Common myeloid progenitor, CD34-positive (primary cell): ENCODE measurements around the gene TENM4.

Source experiments
- CTCF ChIA-PET: fragments of 350-600 bp; sonication (Branson Sonifier 250); formaldehyde crosslinking; loops from one replicate; lab custom pipeline; 2021; ENCODE audit warnings: antibody characterized with exemption; lab: Charles Lee
- POLR2A ChIA-PET: fragments of 350-600 bp; sonication (Branson Sonifier 250); formaldehyde crosslinking; loops from one replicate; lab custom pipeline; 2021; ENCODE audit warnings: antibody characterized with exemption; lab: Charles Lee
- DNase-seq, 3 donors: peaks; one replicate each; pipeline versions ENCODE4 v3.0.0 to v3.0.0-alpha.2; 2013
- H3K27ac ChIP-seq, 2 experiments: 1 replicate in 1 of 2; 2 replicates in 1 of 2; pipeline ENCODE4 v1.7.0; 2013; ENCODE audit warnings: inconsistent platforms in 2 of 2, low read length in 2 of 2, mild to moderate bottlenecking in 2 of 2, low read depth in 1 of 2, moderate library complexity in 1 of 2; ENCODE audit not compliant: severe bottlenecking in 2 of 2, insufficient read depth in 1 of 2, poor library complexity in 1 of 2
- H3K27me3 ChIP-seq, 5 experiments: replicated peaks in 2 of 5; 1 replicate in 3 of 5; 2 replicates in 2 of 5; pipeline versions ENCODE4 v1.6.1 to v1.7.0; 2013; ENCODE audit warnings: low read length in 4 of 5, mild to moderate bottlenecking in 2 of 5, moderate library complexity in 2 of 5, inconsistent platforms in 1 of 5; ENCODE audit not compliant: insufficient read depth in 5 of 5, control insufficient read depth in 4 of 5
- H3K36me3 ChIP-seq, 4 experiments: 1 replicate in 2 of 4; 2 replicates in 2 of 4; pipeline versions ENCODE4 v1.6.1 to v1.7.0; 2013; ENCODE audit warnings: low read length in 3 of 4, control low read depth in 1 of 4, mild to moderate bottlenecking in 1 of 4; ENCODE audit not compliant: control insufficient read depth in 4 of 4, insufficient read depth in 4 of 4
- H3K4me1 ChIP-seq, 4 experiments: 1 replicate in 3 of 4; 2 replicates in 1 of 4; pipeline versions ENCODE4 v1.6.1 to v1.7.1; 2013; ENCODE audit warnings: low read length in 3 of 4, mild to moderate bottlenecking in 3 of 4, control low read depth in 1 of 4, inconsistent platforms in 1 of 4, moderate library complexity in 1 of 4; ENCODE audit not compliant: control insufficient read depth in 4 of 4, insufficient read depth in 4 of 4; ENCODE audit errors: control extremely low read depth in 1 of 4
- H3K4me3 ChIP-seq, 7 experiments: 1 replicate in 4 of 7; 2 replicates in 3 of 7; pipeline versions ENCODE4 v1.5.1 to v1.7.0; 2013; ENCODE audit warnings: mild to moderate bottlenecking in 7 of 7, low read length in 6 of 7, moderate library complexity in 6 of 7, inconsistent platforms in 2 of 7, low read depth in 2 of 7, control low read depth in 1 of 7; ENCODE audit not compliant: insufficient read depth in 4 of 7, control insufficient read depth in 1 of 7; ENCODE audit errors: extremely low read depth in 1 of 7
- H3K9me3 ChIP-seq, 5 experiments: 1 replicate in 4 of 5; 2 replicates in 1 of 5; pipeline versions ENCODE4 v1.6.1 to v1.7.1; 2013; ENCODE audit warnings: low read length in 4 of 5, mild to moderate bottlenecking in 2 of 5, inconsistent platforms in 1 of 5, low read depth in 1 of 5, moderate library complexity in 1 of 5; ENCODE audit not compliant: control insufficient read depth in 4 of 5, insufficient read depth in 2 of 5; ENCODE audit errors: control extremely low read depth in 1 of 5
- WGBS: methylation state at CpG from one replicate; pipeline ENCODE4 v1.1.5; 2013; ENCODE audit not compliant: insufficient coverage; 5-methylcytosine and 5-hydroxymethylcytosine counted together

The TENM4 gene

DNA sequence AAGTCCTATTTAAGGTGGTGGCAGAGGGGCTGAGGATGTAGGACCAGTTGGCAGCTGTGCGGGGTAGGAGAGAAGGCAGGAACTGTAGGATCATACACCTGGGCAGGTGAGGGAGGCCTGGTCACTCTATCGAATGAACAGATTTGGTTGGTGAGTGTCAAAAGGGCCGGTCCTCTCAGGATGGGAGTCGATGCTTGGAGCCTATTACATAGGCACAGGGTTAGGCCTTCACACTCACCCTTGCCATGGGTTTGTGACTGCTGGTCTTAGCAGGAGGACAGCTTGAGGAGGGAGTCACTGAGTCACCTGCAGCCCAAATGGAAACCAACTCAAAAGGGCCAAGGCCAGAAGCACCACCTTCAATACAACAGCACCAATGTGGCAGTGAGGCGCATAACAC is 786.0 kb downstream of the TENM4 start:
- Histone ChIP-seq H3K27ac (no peak overlapping the region), H3K4me1 (no peaks in the 10 kb centered on the region), H3K36me3 (no peaks in the 10 kb centered on the region), H3K27me3 (peaks cover 0 to 5% (median 1%) of the 10 kb centered on the region in 5 experiments), H3K9me3 (no peaks in the 10 kb centered on the region), H3K4me3 (no peak overlapping the region)
- CTCF ChIA-PET, result no interaction called here
- 94% methylated on average over 2 of the region's 5 CpGs for WGBS
- POLR2A ChIA-PET, result no interaction called here
- no peak for DNase-seq

DNA sequence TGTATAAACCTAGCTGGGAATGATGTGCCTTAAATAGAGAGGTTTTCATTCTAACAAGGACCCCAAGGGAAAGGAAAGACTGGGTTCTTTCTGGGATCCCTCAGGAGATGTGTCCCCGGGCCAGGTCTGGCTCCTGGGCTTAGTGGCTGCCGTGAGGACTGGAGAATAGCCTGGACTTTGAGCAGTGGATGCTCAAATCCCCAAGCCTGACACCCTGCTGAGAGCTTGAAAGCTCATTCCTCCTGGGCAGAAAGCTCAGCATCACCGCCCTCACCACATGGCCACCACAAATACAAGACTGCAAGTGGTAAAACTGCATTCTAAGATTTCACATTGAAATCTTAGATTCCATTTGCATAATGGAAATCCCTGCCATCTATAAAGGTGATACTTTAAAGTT is 786.8 kb downstream of the TENM4 start:
- 59% methylated on average over 3 of the region's 3 CpGs for WGBS
- POLR2A ChIA-PET, result no interaction called here

DNA sequence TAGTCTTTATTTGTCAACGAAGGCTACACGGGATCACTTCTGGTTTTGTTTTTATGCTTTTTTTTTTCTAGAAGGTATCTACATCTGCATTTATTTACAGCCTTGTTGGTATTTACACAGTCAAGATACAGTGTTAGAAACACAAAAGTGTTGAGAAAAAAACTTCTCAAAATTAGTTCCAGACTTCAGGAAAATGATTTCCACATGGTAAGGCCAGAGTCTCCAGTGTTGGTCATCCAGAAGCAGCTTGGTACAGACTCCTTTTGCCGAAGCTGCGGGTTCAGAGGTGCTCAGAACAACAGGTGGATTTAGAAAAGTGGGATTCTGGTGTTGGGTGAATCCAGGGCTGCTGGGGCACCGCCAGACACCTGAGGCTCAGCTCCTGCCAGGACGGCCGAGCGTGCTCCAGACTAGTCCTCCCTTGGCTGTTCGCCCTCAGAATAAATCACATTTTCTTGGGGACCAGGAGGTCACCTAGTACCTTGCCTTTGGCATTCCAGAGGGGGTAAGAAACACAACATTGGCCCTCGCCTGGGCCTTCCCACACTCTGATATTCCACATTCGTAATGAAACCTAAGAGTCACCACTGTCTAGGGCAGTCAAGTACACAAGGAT is 787.4 kb downstream of the TENM4 start:
- H3K9me3 ChIP-seq, result no peaks in the 10 kb centered on the region
- WGBS, result 89% methylated on average over 9 of the region's 11 CpGs
- POLR2A ChIA-PET, result no interaction called here

More for the DNA sequence above, 786.8 kb downstream of the TENM4 start:
- CTCF ChIA-PET, result no interaction called here
- no peak for DNase-seq
- no peaks in the 10 kb centered on the region for H3K36me3 ChIP-seq
- peaks cover 0 to 2% (median 1%) of the 10 kb centered on the region in 5 experiments for H3K27me3 ChIP-seq
- H3K4me3 ChIP-seq, result no peak overlapping the region
- H3K4me1 ChIP-seq, result no peaks in the 10 kb centered on the region
- no peaks in the 10 kb centered on the region for H3K9me3 ChIP-seq
- H3K27ac ChIP-seq, result no peak overlapping the region

DNA sequence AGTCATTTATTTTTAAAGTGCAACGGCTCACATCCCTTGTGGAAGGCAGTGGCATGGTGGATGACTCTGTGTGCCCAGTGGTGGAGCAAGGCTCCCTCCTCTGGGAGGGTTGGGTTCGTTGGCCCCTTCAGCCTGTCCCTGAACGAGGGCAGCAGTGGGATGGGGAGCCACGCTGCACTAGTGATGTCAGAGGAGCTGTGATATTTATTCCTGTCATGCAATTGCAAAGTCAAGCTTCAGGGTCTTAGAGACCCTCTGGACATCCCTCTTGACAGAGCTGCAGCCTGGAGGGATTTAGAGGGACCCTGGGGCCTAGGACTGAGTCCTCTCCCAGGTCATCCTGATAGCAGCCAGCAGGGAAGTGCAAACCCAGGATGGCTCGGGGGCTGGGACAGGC is 788.0 kb downstream of the TENM4 start:
- H3K4me3 ChIP-seq, result no peak overlapping the region
- no peak overlapping the region for H3K27ac ChIP-seq
- whole genome bisulfite sequencing, result 100% methylated on average over 3 of the region's 5 CpGs
- no peaks in the 10 kb centered on the region for H3K9me3 ChIP-seq
- DNase-seq, result no peak
- ChIA-PET POLR2A (no interaction called here), CTCF (no interaction called here)
- no peaks in the 10 kb centered on the region for H3K36me3 ChIP-seq
- no peaks in the 10 kb centered on the region for H3K4me1 ChIP-seq
- H3K27me3 ChIP-seq, result peaks cover 0 to 2% (median 0%) of the 10 kb centered on the region in 5 experiments

More for the DNA sequence above, 787.4 kb downstream of the TENM4 start:
- CTCF ChIA-PET, result no interaction called here
- no peaks in the 10 kb centered on the region for H3K36me3 ChIP-seq
- peaks cover 0 to 2% (median under 1%) of the 10 kb centered on the region in 5 experiments for H3K27me3 ChIP-seq
- H3K4me1 ChIP-seq, result no peaks in the 10 kb centered on the region
- no peak overlapping the region for H3K27ac ChIP-seq
- DNase-seq, result no peak
- H3K4me3 ChIP-seq, result no peak overlapping the region

GRCh38 chr11:78651923-78652842 is 788.6 kb downstream of the TENM4 start:
- no peaks in the 10 kb centered on the region for H3K4me1 ChIP-seq
- no peaks in the 10 kb centered on the region for H3K36me3 ChIP-seq
- CTCF ChIA-PET, result no interaction called here
- H3K9me3 ChIP-seq, result no peaks in the 10 kb centered on the region
- peaks cover 0 to 2% (median 0%) of the 10 kb centered on the region in 5 experiments for H3K27me3 ChIP-seq
- 95% methylated on average over 7 of the region's 11 CpGs for WGBS
- no peak overlapping the region for H3K27ac ChIP-seq
- POLR2A ChIA-PET, result interaction anchor here (0.7 kb wide), 1 partner anchor 9 kb away, joined by 3 read pairs; no protein-coding TSS in a partner anchor
- no peak for DNase-seq
- H3K4me3 ChIP-seq, result no peak overlapping the region

DNA sequence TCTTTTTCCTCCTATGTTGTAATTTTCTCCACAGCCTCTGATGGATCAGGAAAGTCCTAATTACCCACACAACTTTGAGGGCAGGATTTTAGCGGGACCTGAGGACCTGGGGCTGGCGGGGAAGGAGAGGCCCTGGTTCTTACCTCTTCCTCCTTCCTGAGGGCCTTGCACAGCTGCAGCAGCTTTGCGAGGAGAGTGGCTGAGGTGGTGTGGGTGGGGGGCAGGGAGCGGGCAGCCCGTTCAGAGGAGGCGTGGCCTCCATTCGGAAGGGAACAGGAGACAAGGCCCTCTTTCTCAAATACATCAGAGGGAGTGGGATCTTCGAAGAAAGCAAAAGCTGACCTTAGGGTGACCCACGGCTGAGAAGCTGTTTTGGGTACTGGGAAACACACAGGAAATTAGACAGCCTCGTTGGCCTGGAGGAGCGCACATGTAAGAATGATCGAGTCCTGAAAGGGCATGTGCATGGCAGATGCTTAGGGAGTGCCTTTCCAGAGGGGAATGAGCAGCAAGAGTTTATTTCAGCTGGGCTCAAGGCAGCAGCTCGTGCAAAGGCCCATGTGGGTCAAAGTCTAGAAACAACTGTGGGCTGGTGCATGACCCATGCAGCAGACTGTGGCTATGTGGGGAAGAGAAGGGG is 789.6 kb downstream of the TENM4 start:
- Histone ChIP-seq H3K4me3 (no peak overlapping the region), H3K27ac (no peak overlapping the region), H3K27me3 (peaks cover 0 to 2% (median 0%) of the 10 kb centered on the region in 5 experiments), H3K4me1 (no peaks in the 10 kb centered on the region), H3K9me3 (no peaks in the 10 kb centered on the region), H3K36me3 (no peaks in the 10 kb centered on the region)
- ChIA-PET CTCF (no interaction called here), POLR2A (no interaction called here)
- DNase-seq, result no peak
- WGBS, result 77% methylated on average over 11 of the region's 13 CpGs
